H1 (cell line): Measurements from ENCODE around the gene NAXD. TPM values are rescaled to one million over a fixed set of nuclear protein-coding genes. Genes with fewer than 3 reads are reported as not detected.

Experiments used
- CTCF ChIA-PET: fragments of 300-600 bp; sonication (Branson Sonifier 250); formaldehyde crosslinking; loops from one replicate; lab custom pipeline; 2021; ENCODE audit not compliant: partially characterized antibody; lab: Charles Lee
- POLR2A ChIA-PET: fragments of 300-600 bp; sonication (Branson Sonifier 250); formaldehyde crosslinking; loops from one replicate; lab custom pipeline; 2021; ENCODE audit warnings: inconsistent platforms; ENCODE audit not compliant: partially characterized antibody; lab: Charles Lee
- DNase-seq, 2 experiments: peaks; one replicate each; pipeline versions ENCODE4 v3.0.0 to v3.0.0-alpha.2; 2010 to 2022; ENCODE audit warnings: low spot score in 2 of 2, low read depth in 1 of 2, mixed read lengths in 1 of 2
- FAIRE-seq: peaks from 2 replicates; lab custom pipeline; 2011; peaks lifted over from hg19 to GRCh38; lab: Jason Lieb, UNC
- H2AFZ ChIP-seq: 2 replicates; pipeline ENCODE4 v1.8.1; 2012; ENCODE audit warnings: low read length, inconsistent platforms
- H2AK5ac ChIP-seq: 2 replicates; pipeline ENCODE4 v1.6.1; 2013; ENCODE audit warnings: low read depth, low read length
- H2BK120ac ChIP-seq: replicated peaks from 2 replicates; pipeline ENCODE3; 2013; ENCODE audit warnings: low read depth, low read length, inconsistent platforms
- H2BK12ac ChIP-seq: 2 replicates; pipeline ENCODE4 v1.6.1; 2013; ENCODE audit warnings: low read depth, low read length
- H2BK15ac ChIP-seq: 2 replicates; pipeline ENCODE4 v1.6.1; 2013; ENCODE audit warnings: low read length
- H2BK20ac ChIP-seq: 2 replicates; pipeline ENCODE4 v1.6.1; 2013; ENCODE audit warnings: low read length
- H2BK5ac ChIP-seq: 2 replicates; pipeline ENCODE4 v1.6.1; 2013; ENCODE audit warnings: low read depth, low read length
- H3K14ac ChIP-seq: 2 replicates; pipeline ENCODE4 v1.6.1; 2013; ENCODE audit warnings: inconsistent platforms; ENCODE audit not compliant: insufficient read length
- H3K18ac ChIP-seq: 2 replicates; pipeline ENCODE4 v1.6.1; 2013; ENCODE audit warnings: low read length; ENCODE audit errors: extremely low read depth
- H3K23ac ChIP-seq: 2 replicates; pipeline ENCODE4 v1.6.1; 2013; ENCODE audit warnings: inconsistent platforms; ENCODE audit not compliant: insufficient read length
- H3K23me2 ChIP-seq: 2 replicates; pipeline ENCODE4 v1.6.1; 2013; ENCODE audit warnings: low read depth, low read length
- H3K27ac ChIP-seq: 2 replicates; pipeline ENCODE4 v1.6.1; 2011; ENCODE audit warnings: low read depth, low read length, inconsistent platforms
- H3K27me3 ChIP-seq, 4 experiments: replicated peaks in 1 of 4; 1 replicate in 1 of 4; 2 replicates in 3 of 4; pipeline versions ENCODE4 v1.6.1 to v1.8.1; 2011 to 2013; ENCODE audit warnings: low read length in 3 of 4, mild to moderate bottlenecking in 3 of 4, inconsistent platforms in 2 of 4, mixed read lengths in 2 of 4, moderate library complexity in 1 of 4; ENCODE audit not compliant: control insufficient read depth in 3 of 4, insufficient read depth in 3 of 4; ENCODE audit errors: extremely low read depth in 1 of 4
- H3K36me3 ChIP-seq, 4 experiments: 2 replicates each; pipeline versions ENCODE4 v1.6.1 to v1.8.1; 2011 to 2013; ENCODE audit warnings: mild to moderate bottlenecking in 4 of 4, low read length in 3 of 4, moderate library complexity in 2 of 4, control low read depth in 1 of 4, inconsistent platforms in 1 of 4; ENCODE audit not compliant: insufficient read depth in 4 of 4, control insufficient read depth in 2 of 4
- H3K4ac ChIP-seq: replicated peaks from 2 replicates; pipeline ENCODE3; 2013; ENCODE audit warnings: low read length, low read depth, mixed read lengths, inconsistent platforms; ENCODE audit not compliant: insufficient read length
- H3K4me1 ChIP-seq, 4 experiments: replicated peaks in 1 of 4; 1 replicate in 1 of 4; 2 replicates in 3 of 4; pipeline versions ENCODE4 v1.6.1 to v1.8.1; 2011 to 2013; ENCODE audit warnings: low read length in 3 of 4, inconsistent platforms in 2 of 4, mixed read lengths in 1 of 4; ENCODE audit not compliant: insufficient read depth in 4 of 4, control insufficient read depth in 3 of 4
- H3K4me2 ChIP-seq, 2 experiments: 2 replicates each; pipeline versions ENCODE4 v1.6.1 to v1.8.1; 2011 to 2013; ENCODE audit warnings: low read depth in 2 of 2, low read length in 2 of 2, control low read depth in 1 of 2, inconsistent platforms in 1 of 2, mild to moderate bottlenecking in 1 of 2; ENCODE audit not compliant: insufficient read depth in 1 of 2
- H3K4me3 ChIP-seq, 4 experiments: fragments of 200-600, 300-600 bp in 1 of 4; sonication (generic), shearing (Covaris generic), sonication (Bioruptor Twin) in 1 of 4; 2 replicates each; pipeline versions ENCODE4 v1.5.1 to v1.8.1; 2011 to 2016; ENCODE audit warnings: low read length in 4 of 4, low read depth in 3 of 4, control low read depth in 2 of 4, inconsistent platforms in 2 of 4, mild to moderate bottlenecking in 2 of 4, mixed read lengths in 1 of 4, moderate library complexity in 1 of 4; ENCODE audit not compliant: insufficient read depth in 2 of 4; ENCODE audit errors: extremely low read depth in 1 of 4
- H3K56ac ChIP-seq: replicated peaks from 2 replicates; pipeline ENCODE3; 2013; ENCODE audit warnings: low read depth, mild to moderate bottlenecking, mixed read lengths, low read length, inconsistent platforms; ENCODE audit not compliant: insufficient read length
- H3K79me1 ChIP-seq: 2 replicates; pipeline ENCODE4 v1.6.1; 2013; ENCODE audit warnings: low read depth, low read length, control low read depth
- H3K79me2 ChIP-seq, 2 experiments: 2 replicates each; pipeline versions ENCODE4 v1.6.1 to v1.8.1; 2012 to 2013; ENCODE audit warnings: low read length in 2 of 2, mild to moderate bottlenecking in 2 of 2, inconsistent platforms in 1 of 2; ENCODE audit not compliant: insufficient read depth in 2 of 2, control insufficient read depth in 1 of 2
- H3K9ac ChIP-seq, 4 experiments: replicated peaks in 1 of 4; 1 replicate in 1 of 4; 2 replicates in 3 of 4; pipeline versions ENCODE4 v1.6.1 to v1.8.1; 2011 to 2013; ENCODE audit warnings: low read depth in 3 of 4, low read length in 3 of 4, control low read depth in 2 of 4, mild to moderate bottlenecking in 2 of 4, moderate library complexity in 2 of 4, inconsistent platforms in 1 of 4; ENCODE audit errors: extremely low read depth in 1 of 4
- H3K9me3 ChIP-seq, 2 experiments: 2 replicates each; pipeline versions ENCODE4 v1.6.1 to v1.8.1; 2012 to 2013; ENCODE audit warnings: mild to moderate bottlenecking in 2 of 2, moderate library complexity in 2 of 2, control low read depth in 1 of 2, inconsistent platforms in 1 of 2, low read depth in 1 of 2, low read length in 1 of 2, mixed read lengths in 1 of 2; ENCODE audit not compliant: insufficient read depth in 2 of 2
- H4K20me1 ChIP-seq, 2 experiments: replicated peaks in 1 of 2; 2 replicates each; pipeline versions ENCODE3 to v1.8.1; 2011 to 2013; ENCODE audit warnings: inconsistent platforms in 2 of 2, low read length in 2 of 2, mild to moderate bottlenecking in 1 of 2; ENCODE audit not compliant: insufficient read depth in 2 of 2, control insufficient read depth in 1 of 2
- H4K5ac ChIP-seq: 2 replicates; pipeline ENCODE4 v1.6.1; 2013; ENCODE audit warnings: low read length, low read depth, mixed read lengths, inconsistent platforms; ENCODE audit not compliant: insufficient read length
- H4K8ac ChIP-seq: 2 replicates; pipeline ENCODE4 v1.8.0; 2013; ENCODE audit warnings: mild to moderate bottlenecking, moderate library complexity, low read length, inconsistent platforms; ENCODE audit not compliant: insufficient read depth; ENCODE audit errors: extremely low read depth
- H4K91ac ChIP-seq: replicated peaks from 2 replicates; pipeline ENCODE3; 2013; ENCODE audit warnings: low read length, mixed read lengths, inconsistent platforms; ENCODE audit not compliant: insufficient read length
- EGR1 ChIP-seq: IDR thresholded peaks from 2 replicates; pipeline ENCODE4 v1.6.1; 2011; ENCODE audit warnings: low read depth, low read length, borderline replicate concordance
- WGBS, 2 experiments: shearing (Covaris generic) in 1 of 2; methylation state at CpG; one replicate each; pipeline versions ENCODE4 v1.1.6 to v1.1.7; 2013 to 2015; ENCODE audit warnings: low lambda C conversion rate in 2 of 2, mixed read lengths in 2 of 2, inconsistent platforms in 1 of 2, low coverage in 1 of 2, missing lambda C conversion rate in 1 of 2; ENCODE audit not compliant: insufficient replicate concordance in 2 of 2, insufficient coverage in 1 of 2, insufficient read length in 1 of 2; ENCODE audit errors: extremely low coverage in 1 of 2, missing lambda C conversion rate in 1 of 2; 5-methylcytosine and 5-hydroxymethylcytosine counted together
- polyA plus RNA-seq, 7 experiments: library from polyadenylated mRNA; depleted of rRNA in 3 of 7; stranded (reverse) in 5 of 7; unstranded in 2 of 7; fragments of >200 nt in 5 of 7; fragments of 200-250 nt in 2 of 7; gene quantifications; 1 replicate in 5 of 7; 2 replicates in 1 of 7; 4 replicates in 1 of 7; pipeline versions ENCODE4 v1.2.1 to v1.2.3, GENCODE V29; 2011 to 2013; ENCODE audit warnings: missing spikeins in 2 of 7, mixed read lengths in 2 of 7
- total RNA-seq: library from RNA; stranded (reverse); fragmentation: NEBNext Ultra II Directional; extraction: Animal tissue kit (Norgen Biotek cat#: 25700); gene quantifications from 2 replicates; pipeline ENCODE4 v1.2.1, GENCODE V29; 2021

The NAXD gene
- total and polyA plus RNA-seq, 2 of the 8 experiments (the other 6 are each of a cell fraction or from before 2014, with no cell fraction given) = 25.4 to 35.5 TPM

GRCh38 chr13:110652231-110652730 lies 36.9 kb downstream of the NAXD start:
- peak overlapping the region; percentile 24; the same call in 1 of the 2 replicates for H2BK5ac ChIP-seq
- H4K5ac ChIP-seq = no peak overlapping the region
- H3K9me3 ChIP-seq = no peaks in the 10 kb centered on the region
- H2BK20ac ChIP-seq = no peak overlapping the region
- ChIA-PET POLR2A (interaction anchor here (0.7 to 1.8 kb wide), 6 partner anchors 9 to 263 kb away, joined by 3 to 5 read pairs (median 4); partner anchors contain the start of gene NAXD), CTCF (interaction anchor here (0.6 to 2.1 kb wide), 8 partner anchors 9 to 167 kb away, joined by 3 to 16 read pairs (median 4); no protein-coding TSS in a partner anchor)
- no peak overlapping the region for H3K4me3 ChIP-seq
- peaks cover 2% of the 10 kb centered on the region; the same call in 1 of the 2 replicates for H3K79me1 ChIP-seq
- H3K14ac ChIP-seq = no peak overlapping the region
- no peak overlapping the region for H2AFZ ChIP-seq
- H3K36me3 ChIP-seq = peaks cover 0 to 4% (median 0%) of the 10 kb centered on the region in 4 experiments; a peak in 2 of 8 replicates
- H3K18ac ChIP-seq = no peak overlapping the region
- H4K20me1 ChIP-seq = peaks cover 0 to 8% of the 10 kb centered on the region in 2 experiments
- no peak overlapping the region for H3K4me2 ChIP-seq
- 91% methylated on average over 10 of the region's 10 CpGs; no CpG with 5 or more reads in 1 of the 2 experiments for WGBS, 2 experiments
- no peak overlapping the region for H4K91ac ChIP-seq
- DNase-seq (peak in 1 of 2 experiments; percentile 44), FAIRE-seq (no peak)
- no peak overlapping the region for H2BK15ac ChIP-seq
- H3K9ac ChIP-seq = no peak overlapping the region
- no peaks in the 10 kb centered on the region; a peak in 1 of 7 replicates for H3K4me1 ChIP-seq
- no peak overlapping the region for H3K56ac ChIP-seq
- H3K27me3 ChIP-seq = no peaks in the 10 kb centered on the region
- H4K8ac ChIP-seq = peak overlapping the region; percentile 38; the same call in 1 of the 2 replicates
- H3K27ac ChIP-seq = no peak overlapping the region
- no peak overlapping the region for H3K4ac ChIP-seq
- no peak overlapping the region for H3K23ac ChIP-seq
- H3K79me2 ChIP-seq = no peaks in the 10 kb centered on the region
- H2AK5ac ChIP-seq = no peak overlapping the region
- H2BK120ac ChIP-seq = no peak overlapping the region
- no peaks in the 10 kb centered on the region for H3K23me2 ChIP-seq
- no peak overlapping the region for H2BK12ac ChIP-seq
- TF ChIP-seq EGR1 = no peak
